Suprapubic skin (tissue), 2 donors: Measurements from ENCODE around the gene SH2D3C.

Source experiments
- EP300 ChIP-seq: sonication (generic); formaldehyde crosslinking; IDR thresholded peaks from one replicate; pipeline ENCODE4 v1.6.1; 2017; ENCODE audit warnings: antibody characterized with exemption
- POLR2A ChIP-seq, 2 donors: fragments of 450-650 bp; IDR thresholded peaks; one replicate each; pipeline ENCODE4 v1.6.1; 2017; ENCODE audit warnings: antibody characterized with exemption in 2 of 2, mild to moderate bottlenecking in 2 of 2, moderate library complexity in 2 of 2

- TF ChIP-seq EP300 (no peak), POLR2A (IDR thresholded peaks at IDR 0.05) (no peak)
Measured at GRCh38 chr9:127689329-127690000, 89.0 kb downstream of the SH2D3C start.
